Measurements from ENCODE around the gene APH1B.

Gene APH1B

DNA sequence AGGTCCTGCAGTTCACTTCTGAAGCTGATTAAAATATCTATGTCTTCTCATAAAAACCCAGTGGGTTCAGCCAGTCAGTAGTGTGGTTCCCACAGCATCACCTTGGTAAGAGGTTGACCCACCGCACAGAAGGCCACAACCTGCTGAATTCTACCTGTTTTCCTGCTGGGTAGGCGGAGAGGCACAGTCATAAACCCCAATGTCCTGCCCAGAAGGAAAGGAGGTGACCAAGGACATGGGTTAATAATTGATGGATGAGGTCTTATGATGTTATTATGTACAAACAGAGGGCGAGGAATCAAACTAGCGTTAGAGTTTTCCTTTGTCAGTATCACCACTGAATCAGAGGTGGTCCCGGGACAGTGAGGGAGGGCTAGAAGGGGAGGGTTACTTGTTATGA is 76.5 kb downstream of the APH1B start:
- Histone ChIP-seq H3K27ac (no peak overlapping the region), H2AFZ (ENCODE audit: low read depth) (no peak overlapping the region), H3K4me3 (IDR thresholded peaks at IDR 0.05; ENCODE audit: insufficient read depth, low read depth, low read length) (no peak overlapping the region), H3K4me2 (no peak overlapping the region), H3K9ac (no peak overlapping the region), H3K36me3 (ENCODE audit: insufficient read depth) (no peaks in the 10 kb centered on the region), H3K79me2 (ENCODE audit: insufficient read depth, low read depth) (no peaks in the 10 kb centered on the region), H3K4me1 (ENCODE audit: low read depth, poor library complexity, severe bottlenecking) (no peaks in the 10 kb centered on the region), H3K27me3 (ENCODE audit: insufficient read depth, low read depth) (no peaks in the 10 kb centered on the region), H4K20me1 (ENCODE audit: insufficient read depth) (no peaks in the 10 kb centered on the region)
- no peak for TF ChIP-seq CTCF (conservative IDR thresholded peaks at IDR 0.05; ENCODE audit: low read depth, low read length)

- Histone ChIP-seq H3K79me2 (ENCODE audit: insufficient read depth, low read depth) (no peaks in the 10 kb centered on the region), H2AFZ (ENCODE audit: low read depth) (no peak overlapping the region), H3K27ac (no peak overlapping the region), H3K4me1 (ENCODE audit: low read depth, poor library complexity, severe bottlenecking) (no peaks in the 10 kb centered on the region), H3K9ac (no peak overlapping the region), H3K36me3 (ENCODE audit: insufficient read depth) (no peaks in the 10 kb centered on the region), H4K20me1 (ENCODE audit: insufficient read depth) (no peaks in the 10 kb centered on the region), H3K4me3 (IDR thresholded peaks at IDR 0.05; ENCODE audit: insufficient read depth, low read depth, low read length) (no peak overlapping the region), H3K27me3 (ENCODE audit: insufficient read depth, low read depth) (no peaks in the 10 kb centered on the region), H3K4me2 (no peak overlapping the region)
- TF ChIP-seq CTCF (conservative IDR thresholded peaks at IDR 0.05; ENCODE audit: low read depth, low read length), result no peak
Measured at GRCh38 chr15:63354821-63355650, 77.6 kb downstream of the APH1B start.

GRCh38 chr15:63357061-63357460 is 79.7 kb downstream of the APH1B start:
- Histone ChIP-seq H3K4me2 (no peak overlapping the region), H4K20me1 (ENCODE audit: insufficient read depth) (no peaks in the 10 kb centered on the region), H3K36me3 (ENCODE audit: insufficient read depth) (no peaks in the 10 kb centered on the region), H3K79me2 (ENCODE audit: insufficient read depth, low read depth) (no peaks in the 10 kb centered on the region), H3K27me3 (ENCODE audit: insufficient read depth, low read depth) (no peaks in the 10 kb centered on the region), H3K4me3 (IDR thresholded peaks at IDR 0.05; ENCODE audit: insufficient read depth, low read depth, low read length) (no peak overlapping the region), H3K4me1 (ENCODE audit: low read depth, poor library complexity, severe bottlenecking) (no peaks in the 10 kb centered on the region), H3K9ac (no peak overlapping the region), H2AFZ (ENCODE audit: low read depth) (no peak overlapping the region), H3K27ac (no peak overlapping the region)
- no peak for TF ChIP-seq CTCF (conservative IDR thresholded peaks at IDR 0.05; ENCODE audit: low read depth, low read length)

DNA sequence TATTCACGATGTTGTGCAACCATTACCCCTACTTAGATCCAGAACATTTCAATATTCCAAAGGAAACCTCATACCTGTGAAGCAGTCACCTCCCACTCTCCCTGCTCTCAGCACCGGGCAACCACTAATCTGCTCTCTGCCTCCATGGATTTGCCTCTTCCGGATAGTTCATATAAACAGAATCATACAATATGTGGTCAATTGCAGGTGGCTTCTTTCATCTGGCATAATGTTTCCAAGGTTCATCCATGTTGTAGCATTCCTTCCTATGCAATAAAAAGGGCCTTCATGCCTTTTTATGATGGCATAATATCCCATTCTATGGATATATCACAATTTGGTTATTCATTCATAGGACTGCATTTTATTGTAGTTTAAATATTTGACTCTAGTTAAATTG is 80.3 kb downstream of the APH1B start:
- Histone ChIP-seq H3K4me1 (ENCODE audit: low read depth, poor library complexity, severe bottlenecking) (no peaks in the 10 kb centered on the region), H3K79me2 (ENCODE audit: insufficient read depth, low read depth) (no peaks in the 10 kb centered on the region), H4K20me1 (ENCODE audit: insufficient read depth) (no peaks in the 10 kb centered on the region), H3K36me3 (ENCODE audit: insufficient read depth) (no peaks in the 10 kb centered on the region), H2AFZ (ENCODE audit: low read depth) (no peak overlapping the region), H3K27me3 (ENCODE audit: insufficient read depth, low read depth) (no peaks in the 10 kb centered on the region), H3K27ac (no peak overlapping the region), H3K4me3 (IDR thresholded peaks at IDR 0.05; ENCODE audit: insufficient read depth, low read depth, low read length) (no peak overlapping the region), H3K9ac (no peak overlapping the region), H3K4me2 (no peak overlapping the region)
- no peak for TF ChIP-seq CTCF (conservative IDR thresholded peaks at IDR 0.05; ENCODE audit: low read depth, low read length)
